HCT116 (cell line): ENCODE data around the gene FCHO2. TPM values are rescaled to one million over a fixed set of nuclear protein-coding genes. Genes with fewer than 3 reads are reported as not detected.
"Not testable (repeated sequence)": the region's sequence is repeated elsewhere in the genome, so short reads cannot be mapped to it uniquely, and the experiment has no call there.

Experiments used
- ATAC-seq: fragments of 200-7000 bp; cut with Tn5 transposase; 2 replicates; pipeline ENCODE4 v1.9.1; 2020; ENCODE audit warnings: mild to moderate bottlenecking, moderate library complexity
- BruUV-seq: library from RNA; stranded (reverse); fragments of 400-500 nt; replicated peaks from 2 replicates; lab custom pipeline; 2021; lab: Mats Ljungman, UMichigan
- CTCF ChIA-PET: fragments of 300-600 bp; sonication (Branson Sonifier 250); formaldehyde crosslinking; loops from one replicate; lab custom pipeline; 2021; ENCODE audit warnings: antibody characterized with exemption; lab: Charles Lee
- POLR2A ChIA-PET: fragments of 300-600, 350-600 bp; sonication (Branson Sonifier 250); formaldehyde crosslinking; loops from one replicate; lab custom pipeline; 2021; ENCODE audit warnings: antibody characterized with exemption; lab: Charles Lee
- RAD21 ChIA-PET, 2 experiments: fragments of 300-600 bp; sonication (Branson Sonifier 250); formaldehyde crosslinking; loops; one replicate each; lab custom pipeline; 2023; ENCODE audit warnings: low total read pairs in 2 of 2; ENCODE audit not compliant: uncharacterized antibody in 2 of 2, unreplicated experiment in 2 of 2, low non-redundant PET in 1 of 2; lab: Charles Lee
- DNase-seq: peaks from one replicate; pipeline ENCODE4 v3.0.0-alpha.2; 2010; ENCODE audit warnings: low read depth, low spot score
- H2AFZ ChIP-seq: fragments of 200-600 bp; shearing (Covaris generic), sonication (generic); 2 replicates; pipeline ENCODE4 v1.6.1; 2017; ENCODE audit warnings: low read depth, mixed run types, mixed read lengths, antibody characterized with exemption, low read length; ENCODE audit not compliant: poor library complexity, severe bottlenecking
- H3K27ac ChIP-seq: 2 replicates; pipeline ENCODE4 v1.5.1; 2012; ENCODE audit warnings: low read depth, low read length
- H3K27me3 ChIP-seq: fragments of 200-600 bp; sonication (generic); 2 replicates; pipeline ENCODE4 v1.6.1; 2016; ENCODE audit warnings: mixed run types, low read length, mixed read lengths; ENCODE audit not compliant: insufficient read depth
- H3K36me3 ChIP-seq, 2 experiments: fragments of 200-500 bp in 1 of 2; fragments of 200-600 bp in 1 of 2; sonication (Bioruptor generic) in 1 of 2; sonication (generic) in 1 of 2; 2 replicates each; pipeline versions ENCODE4 v1.5.1 to v1.6.1; 2014 to 2016; ENCODE audit warnings: low read length in 2 of 2, inconsistent platforms in 1 of 2, mixed read lengths in 1 of 2, mixed run types in 1 of 2; ENCODE audit not compliant: insufficient read depth in 2 of 2, control insufficient read depth in 1 of 2
- H3K4me1 ChIP-seq, 2 experiments: fragments of 200-600 bp in 1 of 2; sonication (generic) in 1 of 2; 2 replicates each; pipeline versions ENCODE4 v1.5.1 to v1.6.1; 2012 to 2017; ENCODE audit warnings: low read length in 2 of 2, inconsistent platforms in 1 of 2, mild to moderate bottlenecking in 1 of 2, mixed read lengths in 1 of 2, mixed run types in 1 of 2, moderate library complexity in 1 of 2; ENCODE audit not compliant: insufficient read depth in 2 of 2, control insufficient read depth in 1 of 2
- H3K4me2 ChIP-seq: fragments of 200-600 bp; sonication (generic); 2 replicates; pipeline ENCODE4 v1.6.1; 2017; ENCODE audit warnings: mixed run types, low read length, mixed read lengths
- H3K4me3 ChIP-seq, 2 experiments: fragments of 200-600 bp in 1 of 2; sonication (generic) in 1 of 2; replicated peaks in 1 of 2; 2 replicates each; pipeline ENCODE4 v1.5.1; 2011 to 2016; ENCODE audit warnings: low read length in 2 of 2, control low read depth in 1 of 2, low read depth in 1 of 2, mild to moderate bottlenecking in 1 of 2, mixed read lengths in 1 of 2, mixed run types in 1 of 2
- H3K79me2 ChIP-seq: fragments of 200-600 bp; sonication (generic); 2 replicates; pipeline ENCODE4 v1.6.1; 2017; ENCODE audit warnings: mild to moderate bottlenecking, mixed run types, low read length, moderate library complexity, mixed read lengths; ENCODE audit not compliant: insufficient read depth
- H3K9ac ChIP-seq: fragments of 200-600 bp; sonication (generic); 2 replicates; pipeline ENCODE4 v1.6.1; 2016; ENCODE audit warnings: low read length, mixed read lengths
- H3K9me2 ChIP-seq: fragments of 200-600 bp; sonication (generic), shearing (Covaris generic); 2 replicates; pipeline ENCODE4 v1.6.1; 2017; ENCODE audit warnings: mixed run types, mild to moderate bottlenecking, moderate library complexity; ENCODE audit not compliant: insufficient read depth
- H3K9me3 ChIP-seq, 2 experiments: fragments of 200-500 bp in 1 of 2; fragments of 200-600 bp in 1 of 2; sonication (Bioruptor generic) in 1 of 2; sonication (generic) in 1 of 2; 2 replicates each; pipeline ENCODE4 v1.6.1; 2014 to 2017; ENCODE audit warnings: low read length in 2 of 2, mixed read lengths in 2 of 2, inconsistent platforms in 1 of 2, low read depth in 1 of 2, mild to moderate bottlenecking in 1 of 2, mixed run types in 1 of 2, moderate library complexity in 1 of 2; ENCODE audit not compliant: control insufficient read depth in 1 of 2, insufficient read depth in 1 of 2
- H4K20me1 ChIP-seq: fragments of 200-600 bp; sonication (generic), shearing (Covaris generic); 2 replicates; pipeline ENCODE4 v1.6.1; 2017; ENCODE audit warnings: mixed run types, mild to moderate bottlenecking, moderate library complexity; ENCODE audit not compliant: insufficient read depth
- EGR1 ChIP-seq: IDR thresholded peaks from 2 replicates; pipeline ENCODE4 v1.6.1; 2012; ENCODE audit warnings: low read depth
- ELF1 ChIP-seq: IDR thresholded peaks from 2 replicates; pipeline ENCODE4 v1.6.1; 2012; ENCODE audit warnings: low read depth, borderline replicate concordance
- EZH2phosphoT487 ChIP-seq: fragments of 200-600 bp; IDR thresholded peaks from 2 replicates; pipeline ENCODE4 v1.6.1; 2018; ENCODE audit warnings: antibody characterized with exemption, borderline replicate concordance
- FOSL1 ChIP-seq: IDR thresholded peaks from 2 replicates; pipeline ENCODE4 v1.6.1; 2012; ENCODE audit warnings: low read depth
- JUND ChIP-seq: IDR thresholded peaks from 2 replicates; pipeline ENCODE4 v1.6.1; 2012
- MAX ChIP-seq: IDR thresholded peaks from 2 replicates; pipeline ENCODE4 v1.6.1; 2012
- POLR2A ChIP-seq: IDR thresholded peaks from 2 replicates; pipeline ENCODE4 v1.7.0; 2011; ENCODE audit warnings: borderline replicate concordance; ENCODE audit not compliant: insufficient read depth, insufficient read length; ENCODE audit errors: extremely low read depth
- POLR2AphosphoS5 ChIP-seq: IDR thresholded peaks from 2 replicates; pipeline ENCODE4 v1.6.1; 2011; ENCODE audit warnings: mild to moderate bottlenecking, low read depth, low read length, moderate library complexity
- SIN3A ChIP-seq: IDR thresholded peaks from 2 replicates; pipeline ENCODE4 v1.6.1; 2012; ENCODE audit warnings: low read depth
- SRF ChIP-seq: IDR thresholded peaks from 2 replicates; pipeline ENCODE4 v1.6.1; 2012; ENCODE audit warnings: low read depth
- ZFX ChIP-seq: fragments of 450-650 bp; IDR thresholded peaks from 2 replicates; pipeline ENCODE4 v1.6.1; 2017
- ZNF274 ChIP-seq: fragments of 200-500 bp; sonication (Bioruptor generic); IDR thresholded peaks from 2 replicates; pipeline ENCODE4 v1.6.1; 2014; ENCODE audit warnings: mild to moderate bottlenecking, low read depth, low read length, inconsistent platforms
- intact Hi-C: fragments of 100-400 bp; cut with micrococcal nuclease; formaldehyde crosslinking; loops from 2 replicates; pipeline ENCODE4 v1.10.0; 2022
- total RNA-seq: library from RNA; stranded (reverse); gene quantifications from one replicate; pipeline ENCODE4 v1.2.1, GENCODE V29; 2021; ENCODE audit not compliant: unreplicated experiment
- TF ChIP-seq, protein P1 (sequence below): IDR thresholded peaks from 2 replicates; pipeline ENCODE4 v1.6.1; 2012; ENCODE audit warnings: low read depth
- TF ChIP-seq, protein P2 (sequence below): IDR thresholded peaks from 2 replicates; pipeline ENCODE4 v1.6.1; 2012

Gene FCHO2
- total RNA-seq, 1 experiment from 2014 or later, result 18.7 TPM

- Histone ChIP-seq H3K79me2 (peaks cover 75% of the 10 kb centered on the region), H3K36me3 (no peaks in the 10 kb centered on the region), H3K4me2 (no peak overlapping the region), H2AFZ (no peak overlapping the region), H3K27me3 (no peaks in the 10 kb centered on the region), H3K9me2 (no peaks in the 10 kb centered on the region), H3K4me3 (no peak overlapping the region), H3K4me1 (peaks cover 8 to 21% of the 10 kb centered on the region in 2 experiments), H3K27ac (no peak overlapping the region), H3K9ac (no peak overlapping the region), H4K20me1 (no peaks in the 10 kb centered on the region), H3K9me3 (no peaks in the 10 kb centered on the region)
- ATAC-seq, result no peak
- ChIA-PET RAD21 (no interaction called here), CTCF (no interaction called here), POLR2A (no interaction called here)
- no TSS peak for BruUV-seq
- intact Hi-C loops, result loop anchor here (10.0 kb wide), 2 partner anchors 256 to 496 kb away; no protein-coding TSS in a partner anchor
- DNase-seq, result no peak
- TF ChIP-seq JUND (no peak), ZNF274 (no peak), EZH2phosphoT487 (no peak), MAX (no peak), SIN3A (no peak), ELF1 (no peak), ZFX (no peak), SRF (no peak), EGR1 (no peak), FOSL1 (no peak), POLR2AphosphoS5 (no peak), POLR2A (no peak)
- TF ChIP-seq, protein P1, sequence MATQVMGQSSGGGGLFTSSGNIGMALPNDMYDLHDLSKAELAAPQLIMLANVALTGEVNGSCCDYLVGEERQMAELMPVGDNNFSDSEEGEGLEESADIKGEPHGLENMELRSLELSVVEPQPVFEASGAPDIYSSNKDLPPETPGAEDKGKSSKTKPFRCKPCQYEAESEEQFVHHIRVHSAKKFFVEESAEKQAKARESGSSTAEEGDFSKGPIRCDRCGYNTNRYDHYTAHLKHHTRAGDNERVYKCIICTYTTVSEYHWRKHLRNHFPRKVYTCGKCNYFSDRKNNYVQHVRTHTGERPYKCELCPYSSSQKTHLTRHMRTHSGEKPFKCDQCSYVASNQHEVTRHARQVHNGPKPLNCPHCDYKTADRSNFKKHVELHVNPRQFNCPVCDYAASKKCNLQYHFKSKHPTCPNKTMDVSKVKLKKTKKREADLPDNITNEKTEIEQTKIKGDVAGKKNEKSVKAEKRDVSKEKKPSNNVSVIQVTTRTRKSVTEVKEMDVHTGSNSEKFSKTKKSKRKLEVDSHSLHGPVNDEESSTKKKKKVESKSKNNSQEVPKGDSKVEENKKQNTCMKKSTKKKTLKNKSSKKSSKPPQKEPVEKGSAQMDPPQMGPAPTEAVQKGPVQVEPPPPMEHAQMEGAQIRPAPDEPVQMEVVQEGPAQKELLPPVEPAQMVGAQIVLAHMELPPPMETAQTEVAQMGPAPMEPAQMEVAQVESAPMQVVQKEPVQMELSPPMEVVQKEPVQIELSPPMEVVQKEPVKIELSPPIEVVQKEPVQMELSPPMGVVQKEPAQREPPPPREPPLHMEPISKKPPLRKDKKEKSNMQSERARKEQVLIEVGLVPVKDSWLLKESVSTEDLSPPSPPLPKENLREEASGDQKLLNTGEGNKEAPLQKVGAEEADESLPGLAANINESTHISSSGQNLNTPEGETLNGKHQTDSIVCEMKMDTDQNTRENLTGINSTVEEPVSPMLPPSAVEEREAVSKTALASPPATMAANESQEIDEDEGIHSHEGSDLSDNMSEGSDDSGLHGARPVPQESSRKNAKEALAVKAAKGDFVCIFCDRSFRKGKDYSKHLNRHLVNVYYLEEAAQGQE, result no peak
- TF ChIP-seq, protein P2, sequence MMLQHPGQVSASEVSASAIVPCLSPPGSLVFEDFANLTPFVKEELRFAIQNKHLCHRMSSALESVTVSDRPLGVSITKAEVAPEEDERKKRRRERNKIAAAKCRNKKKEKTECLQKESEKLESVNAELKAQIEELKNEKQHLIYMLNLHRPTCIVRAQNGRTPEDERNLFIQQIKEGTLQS, result no peak
Measured at GRCh38 chr5:72959257-72959656, 3.4 kb downstream of the FCHO2 start.

GRCh38 chr5:72974481-72974880 lies 18.6 kb downstream of the FCHO2 start:
- H3K4me2 ChIP-seq, H3K9me3 ChIP-seq, H3K79me2 ChIP-seq, H2AFZ ChIP-seq, DNase-seq, RAD21 ChIA-PET, H3K27ac ChIP-seq, POLR2A ChIA-PET, BruUV-seq, CTCF ChIA-PET, intact Hi-C loops, ATAC-seq, H3K4me1 ChIP-seq, H4K20me1 ChIP-seq, H3K27me3 ChIP-seq, H3K4me3 ChIP-seq, H3K36me3 ChIP-seq, H3K9ac ChIP-seq, H3K9me2 ChIP-seq: not testable (repeated sequence)

DNA sequence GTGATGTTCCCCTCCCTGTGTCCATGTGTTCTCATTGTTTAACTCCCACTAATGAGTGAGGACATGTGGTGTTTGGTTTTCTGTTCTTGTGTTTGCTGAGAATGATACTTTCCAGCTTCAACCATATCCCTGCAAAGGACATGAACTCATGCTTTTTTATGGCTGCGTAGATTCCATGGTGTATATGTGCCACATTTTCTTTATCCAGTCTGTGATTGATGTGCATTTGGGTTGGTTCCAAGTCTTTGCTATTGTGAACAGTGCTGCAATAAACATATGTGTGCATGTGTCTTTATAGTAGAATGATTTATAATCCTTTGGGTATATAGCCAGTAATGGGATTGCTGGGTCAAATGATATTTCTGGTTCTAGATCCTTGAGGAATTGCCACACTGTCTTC lies 21.0 kb downstream of the FCHO2 start:
- RAD21 ChIA-PET, H3K36me3 ChIP-seq, H3K27ac ChIP-seq, H3K9me3 ChIP-seq, H3K4me3 ChIP-seq, H3K4me1 ChIP-seq, H3K9me2 ChIP-seq, H2AFZ ChIP-seq, H3K4me2 ChIP-seq, DNase-seq, POLR2A ChIA-PET, H3K79me2 ChIP-seq, CTCF ChIA-PET, H3K9ac ChIP-seq, BruUV-seq, H3K27me3 ChIP-seq, H4K20me1 ChIP-seq, ATAC-seq, intact Hi-C loops: not testable (repeated sequence)
